ENCODE results near the gene PDE9A.

Gene PDE9A

DNA sequence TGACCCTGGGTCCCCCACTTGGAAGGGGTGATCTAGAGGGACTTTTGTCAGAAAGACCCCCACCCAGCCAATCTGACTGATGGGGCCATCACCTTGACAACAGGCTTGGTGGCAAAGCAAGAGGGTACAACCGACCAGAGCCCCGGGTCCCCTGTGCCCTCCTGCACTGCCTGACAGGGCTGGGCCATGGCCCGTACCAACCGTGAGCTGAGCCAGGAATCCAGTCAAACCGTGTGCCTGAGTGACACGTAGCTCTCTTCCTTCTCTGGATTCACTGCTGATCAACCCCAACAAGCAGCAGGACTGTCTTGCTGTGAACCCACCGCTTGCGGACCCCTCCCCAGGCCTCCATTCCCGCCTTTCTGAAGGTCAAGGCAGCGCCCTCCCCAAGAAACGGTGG, 27.0 kb downstream of the PDE9A start:
- peaks cover 17% of the 10 kb centered on the region for H3K27me3 ChIP-seq (ENCODE audit: insufficient read depth, poor library complexity, severe bottlenecking)
- TF ChIP-seq, protein P1, sequence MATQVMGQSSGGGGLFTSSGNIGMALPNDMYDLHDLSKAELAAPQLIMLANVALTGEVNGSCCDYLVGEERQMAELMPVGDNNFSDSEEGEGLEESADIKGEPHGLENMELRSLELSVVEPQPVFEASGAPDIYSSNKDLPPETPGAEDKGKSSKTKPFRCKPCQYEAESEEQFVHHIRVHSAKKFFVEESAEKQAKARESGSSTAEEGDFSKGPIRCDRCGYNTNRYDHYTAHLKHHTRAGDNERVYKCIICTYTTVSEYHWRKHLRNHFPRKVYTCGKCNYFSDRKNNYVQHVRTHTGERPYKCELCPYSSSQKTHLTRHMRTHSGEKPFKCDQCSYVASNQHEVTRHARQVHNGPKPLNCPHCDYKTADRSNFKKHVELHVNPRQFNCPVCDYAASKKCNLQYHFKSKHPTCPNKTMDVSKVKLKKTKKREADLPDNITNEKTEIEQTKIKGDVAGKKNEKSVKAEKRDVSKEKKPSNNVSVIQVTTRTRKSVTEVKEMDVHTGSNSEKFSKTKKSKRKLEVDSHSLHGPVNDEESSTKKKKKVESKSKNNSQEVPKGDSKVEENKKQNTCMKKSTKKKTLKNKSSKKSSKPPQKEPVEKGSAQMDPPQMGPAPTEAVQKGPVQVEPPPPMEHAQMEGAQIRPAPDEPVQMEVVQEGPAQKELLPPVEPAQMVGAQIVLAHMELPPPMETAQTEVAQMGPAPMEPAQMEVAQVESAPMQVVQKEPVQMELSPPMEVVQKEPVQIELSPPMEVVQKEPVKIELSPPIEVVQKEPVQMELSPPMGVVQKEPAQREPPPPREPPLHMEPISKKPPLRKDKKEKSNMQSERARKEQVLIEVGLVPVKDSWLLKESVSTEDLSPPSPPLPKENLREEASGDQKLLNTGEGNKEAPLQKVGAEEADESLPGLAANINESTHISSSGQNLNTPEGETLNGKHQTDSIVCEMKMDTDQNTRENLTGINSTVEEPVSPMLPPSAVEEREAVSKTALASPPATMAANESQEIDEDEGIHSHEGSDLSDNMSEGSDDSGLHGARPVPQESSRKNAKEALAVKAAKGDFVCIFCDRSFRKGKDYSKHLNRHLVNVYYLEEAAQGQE (IDR thresholded peaks at IDR 0.05; ENCODE audit: insufficient replicate concordance, low read depth) = no peak
- TF ChIP-seq, protein P2, sequence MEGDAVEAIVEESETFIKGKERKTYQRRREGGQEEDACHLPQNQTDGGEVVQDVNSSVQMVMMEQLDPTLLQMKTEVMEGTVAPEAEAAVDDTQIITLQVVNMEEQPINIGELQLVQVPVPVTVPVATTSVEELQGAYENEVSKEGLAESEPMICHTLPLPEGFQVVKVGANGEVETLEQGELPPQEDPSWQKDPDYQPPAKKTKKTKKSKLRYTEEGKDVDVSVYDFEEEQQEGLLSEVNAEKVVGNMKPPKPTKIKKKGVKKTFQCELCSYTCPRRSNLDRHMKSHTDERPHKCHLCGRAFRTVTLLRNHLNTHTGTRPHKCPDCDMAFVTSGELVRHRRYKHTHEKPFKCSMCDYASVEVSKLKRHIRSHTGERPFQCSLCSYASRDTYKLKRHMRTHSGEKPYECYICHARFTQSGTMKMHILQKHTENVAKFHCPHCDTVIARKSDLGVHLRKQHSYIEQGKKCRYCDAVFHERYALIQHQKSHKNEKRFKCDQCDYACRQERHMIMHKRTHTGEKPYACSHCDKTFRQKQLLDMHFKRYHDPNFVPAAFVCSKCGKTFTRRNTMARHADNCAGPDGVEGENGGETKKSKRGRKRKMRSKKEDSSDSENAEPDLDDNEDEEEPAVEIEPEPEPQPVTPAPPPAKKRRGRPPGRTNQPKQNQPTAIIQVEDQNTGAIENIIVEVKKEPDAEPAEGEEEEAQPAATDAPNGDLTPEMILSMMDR (IDR thresholded peaks at IDR 0.05; ENCODE audit: insufficient read depth, low read length) = no peak
- no peak for TF ChIP-seq SPI1 (IDR thresholded peaks at IDR 0.05; ENCODE audit: borderline replicate concordance, low read depth)
- TF ChIP-seq GABPA (IDR thresholded peaks at IDR 0.05; ENCODE audit: low read depth) = no peak
- no peak for TF ChIP-seq POLR2AphosphoS5 (IDR thresholded peaks at IDR 0.05; ENCODE audit: low read depth)
- H3K27ac ChIP-seq (replicated peaks) = no peak overlapping the region
- DNase-seq (ENCODE audit: low read depth in 1 of 2, low spot score in 1 of 2) = no peak
- no peak overlapping the region for H3K4me3 ChIP-seq (replicated peaks; ENCODE audit: insufficient read depth, low read length)

GRCh38 chr21:42681296-42682206, 28.1 kb downstream of the PDE9A start:
- no peak overlapping the region for H3K4me3 ChIP-seq (replicated peaks; ENCODE audit: insufficient read depth, low read length)
- peaks cover 17% of the 10 kb centered on the region for H3K27me3 ChIP-seq (ENCODE audit: insufficient read depth, poor library complexity, severe bottlenecking)
- TF ChIP-seq, protein P1 (IDR thresholded peaks at IDR 0.05; ENCODE audit: insufficient replicate concordance, low read depth) = no peak
- TF ChIP-seq, protein P2 (IDR thresholded peaks at IDR 0.05; ENCODE audit: insufficient read depth, low read length) = no peak
- TF ChIP-seq GABPA (IDR thresholded peaks at IDR 0.05; ENCODE audit: low read depth) = no peak
- no peak for TF ChIP-seq SPI1 (IDR thresholded peaks at IDR 0.05; ENCODE audit: borderline replicate concordance, low read depth)
- no peak for TF ChIP-seq POLR2AphosphoS5 (IDR thresholded peaks at IDR 0.05; ENCODE audit: low read depth)
- no peak for DNase-seq (ENCODE audit: low read depth in 1 of 2, low spot score in 1 of 2)
- no peak overlapping the region for H3K27ac ChIP-seq (replicated peaks)

DNA sequence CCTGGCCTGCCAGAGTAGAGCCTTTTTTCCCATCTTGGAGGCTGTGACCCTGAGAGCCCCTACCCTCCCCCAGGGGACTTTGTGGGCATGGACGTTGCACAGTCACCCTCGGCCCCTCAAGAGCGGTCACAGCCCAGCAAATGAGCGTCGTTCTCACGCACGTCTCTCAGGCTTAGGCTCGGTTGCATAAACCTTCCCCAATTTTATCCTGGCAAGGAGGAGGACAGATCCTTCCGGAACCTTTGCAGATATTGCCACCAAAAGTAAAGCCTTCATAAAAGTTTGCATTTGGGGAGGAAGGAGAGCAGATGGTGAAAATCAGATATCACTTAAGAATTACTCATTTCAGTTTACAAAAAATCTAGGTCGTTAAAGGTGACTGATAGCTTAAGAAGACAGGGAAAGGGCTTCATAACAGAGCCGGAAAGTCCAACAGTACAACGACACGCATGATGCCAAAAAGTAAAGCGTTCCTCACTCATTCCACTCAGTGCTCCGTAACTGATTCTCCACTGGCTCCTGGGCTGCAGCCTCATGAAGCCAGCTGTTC, 29.3 kb downstream of the PDE9A start:
- no peak for DNase-seq (ENCODE audit: low read depth in 1 of 2, low spot score in 1 of 2)
- Histone ChIP-seq H3K27me3 (ENCODE audit: insufficient read depth, poor library complexity, severe bottlenecking) (peaks cover 16% of the 10 kb centered on the region), H3K27ac (replicated peaks) (no peak overlapping the region), H3K4me3 (replicated peaks; ENCODE audit: insufficient read depth, low read length) (no peak overlapping the region)
- TF ChIP-seq SPI1 (IDR thresholded peaks at IDR 0.05; ENCODE audit: borderline replicate concordance, low read depth) (no peak), GABPA (IDR thresholded peaks at IDR 0.05; ENCODE audit: low read depth) (no peak), POLR2AphosphoS5 (IDR thresholded peaks at IDR 0.05; ENCODE audit: low read depth) (no peak)
- TF ChIP-seq, protein P2 (IDR thresholded peaks at IDR 0.05; ENCODE audit: insufficient read depth, low read length) = no peak
